Measurements from ENCODE around the gene REL.

- TF ChIP-seq SUZ12 (IDR thresholded peaks at IDR 0.05; ENCODE audit: extremely low read depth, insufficient read depth, insufficient read length) (no peak), YY1 (IDR thresholded peaks at IDR 0.05; ENCODE audit: insufficient read depth, insufficient read length) (no peak), ZNF274 (IDR thresholded peaks at IDR 0.05; ENCODE audit: low read depth, low read length) (no peak)
Observed at GRCh38 chr2:60886991-60887390, 5.6 kb downstream of the REL start.

Data from NT2/D1 (cell line).